GM18520 (cell line): ENCODE results near the gene KCNK18.
"Not testable (repeated sequence)": the region's sequence is repeated elsewhere in the genome, so short reads cannot be mapped to it uniquely, and the experiment has no call there.

ENCODE experiments used
- ATAC-seq: cut with Tn5 transposase; IDR thresholded peaks from one replicate; pipeline ENCODE4 v1.9.1; 2021; ENCODE audit not compliant: unreplicated experiment

The KCNK18 gene

DNA sequence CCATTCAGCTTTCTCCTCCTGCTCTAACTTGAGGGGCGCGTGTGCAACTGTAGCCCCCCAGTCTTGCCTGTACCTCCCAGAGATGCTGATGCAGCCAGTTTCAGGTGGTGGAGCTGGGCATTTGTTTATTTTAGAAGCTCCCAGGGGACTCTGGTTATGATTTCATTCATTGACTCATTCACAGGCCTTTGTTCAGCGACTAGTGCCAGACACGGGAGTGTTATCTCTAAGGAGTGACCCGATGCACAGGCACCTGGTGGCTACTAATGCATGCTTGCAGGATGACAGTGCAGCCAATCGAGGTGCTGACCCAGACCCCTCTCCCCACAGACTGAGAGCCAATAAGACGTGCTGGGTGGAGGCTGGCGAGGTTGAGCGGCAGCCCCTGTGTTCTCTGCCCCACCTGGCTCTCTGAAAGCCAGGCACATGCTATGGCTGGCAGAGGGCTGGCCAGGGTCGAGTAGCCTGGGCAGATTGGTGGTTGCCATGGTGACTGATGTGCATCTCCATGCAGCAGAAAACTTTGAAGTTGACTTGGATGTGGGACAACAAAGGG lies 23.9 kb downstream of the KCNK18 start:
- ATAC-seq, result no peak

DNA sequence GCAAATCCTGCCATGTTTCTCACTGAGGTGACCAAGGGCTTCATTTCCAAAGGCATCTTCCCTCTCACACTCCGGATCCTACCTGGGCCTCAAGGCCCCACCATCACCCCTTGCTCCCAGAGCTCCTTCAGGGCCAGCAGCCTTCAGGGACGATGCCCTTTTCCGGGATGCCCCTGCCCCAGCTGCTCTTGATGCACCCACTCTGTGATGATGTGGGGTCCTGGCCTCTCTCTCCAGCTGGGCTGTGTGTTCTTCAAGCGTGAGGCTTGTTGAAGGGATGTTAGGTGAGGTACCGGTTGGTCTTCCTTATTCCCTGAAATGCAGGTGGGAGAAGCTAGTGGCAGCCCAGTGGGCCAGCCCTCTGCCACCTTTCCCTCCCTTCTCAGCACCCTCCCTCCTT lies 25.3 kb downstream of the KCNK18 start:
- no peak for ATAC-seq

DNA sequence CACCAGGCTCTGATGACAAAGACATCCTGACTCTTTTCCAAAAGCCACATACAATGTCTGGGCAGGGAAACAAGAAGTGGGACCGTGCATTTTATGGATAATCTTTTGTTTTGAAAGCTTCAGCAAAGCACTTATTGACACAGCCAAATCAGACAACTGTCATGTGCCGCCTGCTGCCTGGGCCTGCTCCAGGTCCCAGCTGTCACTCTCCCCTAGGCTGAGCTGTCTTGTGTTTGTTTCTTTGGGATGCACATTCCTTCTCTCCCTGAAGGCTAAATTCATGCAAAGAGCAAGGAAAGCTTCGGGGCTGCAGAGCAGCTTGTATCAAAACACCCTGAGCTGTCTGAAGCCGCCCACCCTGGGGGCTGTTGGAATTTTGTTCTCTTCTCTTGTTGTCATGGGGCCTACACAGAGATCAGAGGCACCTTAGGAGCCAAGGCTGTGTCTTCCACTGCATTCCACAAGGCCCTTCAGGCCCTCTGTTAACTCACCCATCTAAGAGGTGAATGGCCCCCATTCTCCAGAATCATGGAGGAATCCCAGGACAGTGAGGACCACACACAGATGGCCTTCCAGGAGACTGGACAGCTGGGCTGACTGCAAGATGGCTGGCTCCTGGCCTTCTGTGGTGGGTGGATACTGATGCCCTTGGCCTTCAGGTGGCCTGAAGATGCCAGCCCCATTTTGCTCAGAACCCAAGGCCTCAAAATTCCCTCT lies 25.8 kb downstream of the KCNK18 start:
- ATAC-seq, result no peak

DNA sequence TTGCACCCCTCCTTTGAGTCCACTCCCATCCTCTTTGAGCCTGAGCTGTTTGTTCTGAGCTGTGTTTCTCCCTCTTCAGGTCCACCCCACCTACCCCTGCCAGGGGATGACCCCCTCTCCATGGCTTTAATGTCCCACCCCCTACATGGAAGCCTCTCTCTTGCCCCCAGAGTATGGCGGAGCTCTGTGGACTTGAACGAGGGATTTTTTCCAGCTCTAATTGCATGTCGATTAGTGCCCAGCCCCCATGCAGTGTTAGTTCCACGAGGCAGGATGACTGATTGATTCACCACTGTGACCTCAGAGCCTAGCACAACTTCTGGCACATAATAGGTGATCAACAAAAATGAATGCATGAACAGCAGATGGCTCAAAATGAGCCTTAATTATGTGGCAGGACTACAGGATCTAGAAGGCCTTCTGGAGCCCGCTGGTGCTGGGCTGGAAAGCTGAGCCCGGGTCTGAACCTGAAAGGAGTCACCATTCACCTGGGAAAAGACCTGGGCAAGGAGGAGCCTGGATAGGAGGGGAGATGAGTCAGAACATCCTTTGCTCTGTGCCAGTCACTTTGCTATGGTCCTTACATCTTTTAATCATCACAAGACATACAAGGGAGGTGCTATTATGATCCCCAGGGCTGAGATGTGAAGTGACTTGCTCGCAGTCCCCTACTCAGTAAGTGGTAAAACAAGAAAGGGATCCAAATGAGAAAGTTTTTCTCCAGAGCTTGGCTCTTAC lies 26.6 kb downstream of the KCNK18 start:
- ATAC-seq, result no peak

DNA sequence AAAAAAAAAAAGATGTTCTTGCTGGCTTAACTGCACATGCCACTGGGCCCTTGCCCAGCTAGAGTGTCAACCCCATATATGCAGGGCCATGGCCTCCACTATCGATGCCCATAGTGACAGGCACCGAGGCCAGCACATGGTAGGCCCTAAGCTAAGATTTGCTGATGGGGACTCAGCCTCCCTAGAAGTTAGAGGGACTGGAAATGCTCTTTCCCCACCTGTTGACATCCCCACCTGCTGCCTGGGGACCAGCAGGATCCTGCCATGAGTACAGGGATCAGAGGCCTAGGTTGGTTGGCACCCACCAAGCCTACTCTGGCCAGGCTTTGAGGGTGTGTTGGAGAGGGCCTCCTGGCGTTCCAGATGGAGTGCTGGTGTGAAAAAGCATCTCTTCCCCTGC lies 27.6 kb downstream of the KCNK18 start:
- ATAC-seq, result no peak

DNA sequence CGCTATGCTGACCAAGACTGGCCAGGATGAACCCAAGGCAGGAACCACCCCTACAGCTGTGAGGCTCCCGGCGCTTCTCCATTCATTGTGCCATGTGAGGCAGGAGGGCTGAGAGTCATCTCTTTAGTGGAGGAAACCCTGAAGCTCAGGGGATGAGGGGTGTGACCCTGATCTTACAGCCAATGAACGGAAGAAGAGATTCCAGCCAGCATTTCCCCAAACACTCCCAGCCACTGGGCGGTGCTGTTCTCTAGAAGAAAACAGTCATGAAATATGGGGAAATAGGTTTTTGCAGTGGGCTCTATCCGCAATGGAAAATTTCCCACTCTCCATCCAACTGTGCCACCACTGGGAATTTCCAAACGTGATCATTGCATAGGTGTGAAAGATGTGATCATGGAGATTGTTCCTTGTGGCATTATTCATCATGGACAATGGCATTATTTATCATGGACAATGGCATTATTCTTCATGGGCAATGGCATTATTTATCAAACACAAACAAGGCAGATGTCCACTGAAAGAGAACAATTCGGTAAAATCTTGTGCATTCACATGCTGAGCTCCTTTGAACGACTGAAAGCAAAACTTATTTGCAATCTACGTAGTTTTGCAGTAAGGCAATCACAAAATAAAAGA lies 29.6 kb downstream of the KCNK18 start:
- ATAC-seq, result no peak

DNA sequence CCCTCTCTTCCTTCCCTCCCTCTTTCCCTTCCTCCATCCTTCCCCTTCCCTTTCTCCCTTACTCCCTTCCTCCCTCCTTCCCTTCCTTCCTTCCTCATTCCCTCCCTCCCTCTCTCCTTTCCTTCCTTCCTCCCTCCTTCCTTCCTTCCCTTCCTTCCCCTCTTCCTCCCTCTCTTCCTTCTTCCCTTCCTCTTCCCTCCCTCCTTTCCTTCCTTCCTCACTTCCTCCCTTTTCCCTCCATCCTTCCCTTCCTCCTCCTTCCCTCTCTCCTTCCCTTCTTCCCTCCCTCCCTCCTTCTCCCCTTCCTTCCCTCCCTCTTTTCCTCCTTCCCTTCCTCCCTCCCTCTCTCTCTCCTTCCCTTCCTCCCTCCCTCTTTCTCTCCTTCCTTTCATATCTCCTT lies 30.9 kb downstream of the KCNK18 start:
- no peak for ATAC-seq

DNA sequence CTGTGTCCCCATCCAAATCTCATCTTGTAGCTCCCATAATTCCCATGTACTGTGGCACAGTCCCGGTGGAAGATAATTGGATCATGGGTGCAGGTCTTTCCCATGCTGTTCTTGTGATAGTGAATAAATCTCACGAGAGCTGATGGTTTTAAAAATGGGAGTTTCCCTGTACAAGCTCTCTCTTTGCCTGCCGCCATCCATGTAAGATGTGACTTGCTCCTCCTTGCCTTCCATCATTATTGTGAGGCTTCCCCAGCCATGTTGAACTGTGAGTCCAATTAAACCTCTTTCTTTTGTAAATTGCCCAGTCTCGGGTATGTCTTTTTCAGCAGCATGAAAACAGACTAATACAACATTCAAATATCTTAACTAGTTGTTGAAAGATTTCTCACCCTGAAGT lies 32.8 kb downstream of the KCNK18 start:
- ATAC-seq, result not testable (repeated sequence)

DNA sequence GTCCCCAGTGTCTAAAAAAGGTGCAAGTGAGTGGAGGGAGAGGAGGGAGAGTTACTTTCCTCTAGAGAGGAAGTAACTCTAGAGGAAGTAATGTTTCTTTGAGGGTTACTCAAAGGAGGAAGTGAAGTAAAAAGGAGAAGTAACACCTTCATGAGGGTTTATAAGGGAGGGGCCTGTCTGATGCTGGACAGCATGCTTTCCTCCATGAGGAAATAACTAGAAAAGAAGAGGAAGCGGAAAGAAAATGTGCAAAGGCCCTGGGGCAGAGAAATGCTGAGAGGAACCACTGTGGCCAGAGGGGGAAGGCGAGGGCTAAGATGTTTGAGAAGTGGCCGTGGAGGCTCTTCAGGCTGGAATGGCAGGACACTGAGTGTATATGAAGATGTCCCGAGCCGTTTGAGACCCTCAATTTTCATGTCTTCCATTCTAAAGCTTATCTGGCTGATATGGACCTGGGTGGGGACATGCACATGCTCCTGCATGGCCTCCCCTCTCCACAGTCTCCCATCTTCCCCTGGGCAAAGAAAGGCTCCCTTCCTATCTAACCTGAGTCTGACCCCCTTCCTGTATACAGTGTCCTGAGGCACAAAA lies 40.2 kb downstream of the KCNK18 start:
- no peak for ATAC-seq

DNA sequence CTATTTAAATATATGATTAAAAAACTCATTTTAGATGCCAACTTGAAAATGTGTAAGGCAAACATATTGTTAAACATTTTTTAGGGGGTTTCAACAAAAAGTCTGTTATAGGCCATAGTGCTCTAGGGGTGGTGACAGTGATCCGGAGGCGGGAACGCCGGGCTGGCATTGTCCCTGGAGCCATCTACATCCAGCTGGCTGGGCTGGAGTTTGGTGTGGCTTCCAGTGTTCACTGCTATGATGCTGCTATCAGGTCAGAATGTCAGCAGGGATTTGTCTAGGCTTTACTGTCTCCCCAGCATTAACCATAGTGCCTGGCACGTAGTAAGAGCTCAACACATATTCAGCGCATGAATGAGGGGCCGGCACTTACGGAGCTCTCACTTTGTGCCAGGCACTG lies 41.8 kb downstream of the KCNK18 start:
- ATAC-seq, result no peak

DNA sequence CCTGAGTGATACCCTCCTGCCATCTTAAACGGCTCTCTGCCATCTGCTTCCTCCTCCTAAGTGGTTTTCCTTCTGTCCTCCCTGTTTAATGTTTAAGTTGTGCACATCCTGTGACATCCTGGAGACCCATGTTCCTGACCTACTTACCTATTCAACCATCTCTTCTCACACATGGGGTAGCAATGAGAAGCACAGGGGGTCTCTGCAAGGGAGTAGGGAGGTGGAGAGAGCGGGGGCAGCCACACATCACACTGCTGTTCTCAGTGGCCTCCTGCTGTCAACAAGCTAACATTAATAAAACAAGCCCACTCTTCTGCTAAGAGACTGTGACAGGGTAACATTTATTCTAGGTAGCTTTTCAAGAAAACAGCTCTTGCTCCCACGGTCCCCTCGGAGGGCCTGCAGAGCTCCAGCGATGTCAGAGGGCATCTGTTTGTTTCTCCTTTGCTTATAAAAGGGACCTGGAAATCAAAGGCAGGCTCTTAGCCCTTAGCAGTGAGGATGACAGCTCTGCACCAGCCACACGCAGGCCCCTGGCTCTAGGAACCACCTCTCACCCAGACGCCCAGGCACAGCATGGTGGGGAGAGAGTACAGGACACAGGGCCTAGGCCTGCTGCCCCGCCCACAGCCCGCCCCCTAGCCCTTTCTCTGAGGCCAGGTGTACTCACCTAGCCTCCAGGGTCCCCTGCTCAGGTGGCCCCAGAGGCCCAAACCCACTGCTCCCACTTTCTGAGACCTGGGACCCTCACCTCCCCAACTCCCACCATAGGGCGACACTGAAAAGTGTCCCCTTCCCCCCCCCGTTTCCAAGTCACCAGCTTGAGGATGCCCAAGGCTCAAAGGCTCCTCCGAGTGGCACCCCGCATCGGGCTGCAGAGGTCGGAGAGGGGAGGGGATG lies 42.7 kb downstream of the KCNK18 start:
- no peak for ATAC-seq

DNA sequence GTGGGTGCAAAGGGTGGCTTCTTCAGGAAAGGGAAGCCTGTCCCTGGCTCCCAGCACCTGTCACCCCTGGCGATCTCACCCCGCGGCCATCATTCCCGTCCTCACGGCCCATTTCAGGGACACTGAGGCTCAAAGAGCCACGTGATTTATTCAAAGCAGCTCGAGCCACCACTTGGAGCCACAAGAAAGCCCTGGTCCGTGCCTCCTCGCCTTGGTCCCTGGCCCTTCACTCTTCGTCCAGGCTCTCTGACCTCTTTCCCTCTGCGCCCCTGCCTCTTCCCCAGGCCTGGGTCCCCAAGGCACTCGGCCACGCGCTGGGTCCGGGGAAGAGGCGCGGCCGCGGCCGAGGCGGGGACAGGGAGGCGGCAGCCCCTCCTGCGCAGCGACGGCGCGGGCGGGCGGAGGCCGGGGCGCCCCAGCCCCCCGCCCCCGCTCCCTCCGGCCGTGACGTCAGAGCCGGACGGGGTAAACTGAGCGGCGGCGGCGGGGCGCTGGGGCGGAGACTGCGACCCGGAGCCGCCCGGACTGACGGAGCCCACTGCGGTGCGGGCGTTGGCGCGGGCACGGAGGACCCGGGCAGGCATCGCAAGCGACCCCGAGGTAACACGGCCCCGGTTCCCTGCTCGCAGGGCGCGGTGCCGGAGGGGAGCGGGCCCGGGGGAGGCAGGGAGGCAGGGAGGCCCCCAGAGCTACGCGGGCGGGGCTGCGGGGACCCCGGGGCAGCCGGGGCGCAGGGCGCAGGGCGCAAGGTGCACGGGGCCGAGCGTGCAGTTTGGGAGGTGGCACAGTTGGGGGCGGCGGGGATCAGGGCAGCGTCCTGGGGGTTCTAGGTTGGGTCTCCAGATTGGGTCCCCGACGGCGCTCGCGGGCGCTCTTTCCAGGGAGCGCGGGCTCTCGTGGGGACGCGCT lies 43.6 kb downstream of the KCNK18 start, which contains the start of gene SLC18A2:
TSS of gene SLC18A2 (plus strand) at position 494 of the 909 bp plus-strand sequence. CDS start 580 bp downstream, outside the sequence.
- no peak for ATAC-seq

DNA sequence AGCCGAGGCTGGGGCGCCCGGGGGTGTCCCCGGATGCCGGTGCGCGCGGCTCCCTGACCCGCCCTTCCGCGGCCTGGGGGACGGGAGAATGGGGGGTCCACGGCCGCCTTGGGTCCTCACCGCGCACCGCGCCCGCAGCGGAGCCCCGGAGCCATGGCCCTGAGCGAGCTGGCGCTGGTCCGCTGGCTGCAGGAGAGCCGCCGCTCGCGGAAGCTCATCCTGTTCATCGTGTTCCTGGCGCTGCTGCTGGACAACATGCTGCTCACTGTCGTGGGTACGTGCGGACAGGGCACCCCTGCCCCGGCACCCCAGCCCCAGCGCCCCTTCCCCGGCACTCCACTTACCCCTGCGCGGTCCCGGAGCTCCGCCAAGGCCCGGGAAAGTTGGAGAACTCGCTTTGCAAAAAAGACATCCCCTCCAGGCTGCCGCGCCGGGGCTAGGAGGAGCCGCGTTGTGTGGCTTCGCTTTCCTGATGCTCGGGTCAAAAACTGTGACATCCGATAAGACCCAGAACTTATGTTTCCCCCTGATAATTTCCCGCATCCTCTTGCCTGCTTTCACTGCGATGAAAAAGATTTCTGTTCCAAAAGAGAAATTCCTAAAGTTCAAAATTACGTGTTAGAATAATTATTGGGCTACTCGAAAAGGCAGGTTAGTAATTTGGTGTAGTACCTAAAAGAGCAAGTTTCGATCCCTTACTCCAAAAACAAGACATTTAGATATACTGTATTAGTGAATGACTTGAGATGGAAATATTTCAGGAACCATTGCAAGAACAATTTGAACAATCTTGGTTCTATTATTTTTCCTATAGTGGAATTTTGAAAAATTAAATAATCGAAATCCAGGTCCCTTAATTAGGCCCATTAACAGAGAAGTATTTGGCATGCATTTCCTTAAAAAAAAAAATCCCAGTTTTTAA lies 44.5 kb downstream of the KCNK18 start:
- ATAC-seq, result no peak

DNA sequence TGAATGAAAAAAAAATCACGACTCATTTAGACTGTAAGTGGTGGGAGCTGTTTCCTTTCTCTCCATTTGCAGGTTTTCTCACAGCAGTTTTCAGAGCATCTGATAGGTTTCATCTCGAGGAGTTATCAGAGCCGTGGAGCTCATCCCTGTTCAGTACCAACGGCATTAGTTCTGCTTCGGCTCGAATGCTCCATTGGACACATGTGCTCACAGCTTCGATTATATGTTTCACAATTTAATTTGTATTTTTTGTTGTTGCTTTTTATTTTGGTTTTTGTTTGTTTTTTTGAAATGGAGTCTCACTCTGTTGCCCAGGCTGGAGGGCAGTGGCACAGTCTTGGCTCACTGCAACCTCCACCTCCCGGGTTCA lies 45.2 kb downstream of the KCNK18 start:
- ATAC-seq, result no peak

DNA sequence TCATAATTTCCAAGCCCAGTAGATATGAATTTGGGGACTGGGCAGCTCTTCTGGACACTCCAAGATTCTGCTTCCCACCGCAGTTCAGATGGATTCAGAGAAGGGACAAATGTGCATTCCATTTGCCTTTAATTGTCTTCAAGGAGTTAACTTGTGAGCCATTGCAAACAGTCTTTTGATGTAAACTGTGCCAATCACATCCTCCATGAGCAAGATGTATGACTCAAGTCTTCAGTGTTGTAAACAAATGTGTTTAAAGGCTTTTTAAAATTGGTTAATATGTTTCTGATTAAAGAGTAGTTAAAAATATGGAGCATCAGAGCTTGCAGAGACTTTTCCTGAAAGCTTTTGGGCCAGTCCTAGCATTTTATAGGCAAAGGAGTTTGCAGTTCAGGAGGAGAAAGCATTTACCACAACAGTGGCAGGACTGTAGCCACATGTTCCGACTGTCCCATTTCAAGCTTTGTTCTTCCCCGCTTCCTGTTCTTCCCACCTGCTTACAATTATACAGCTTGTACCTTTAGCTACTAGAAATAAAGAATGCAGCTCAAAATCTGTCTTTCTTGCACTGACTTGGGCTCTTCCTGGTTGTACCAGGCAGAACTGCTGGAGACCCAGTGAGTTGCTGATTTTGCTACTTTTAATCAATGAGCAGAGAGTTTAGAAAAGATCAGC lies 49.8 kb downstream of the KCNK18 start:
- no peak for ATAC-seq

DNA sequence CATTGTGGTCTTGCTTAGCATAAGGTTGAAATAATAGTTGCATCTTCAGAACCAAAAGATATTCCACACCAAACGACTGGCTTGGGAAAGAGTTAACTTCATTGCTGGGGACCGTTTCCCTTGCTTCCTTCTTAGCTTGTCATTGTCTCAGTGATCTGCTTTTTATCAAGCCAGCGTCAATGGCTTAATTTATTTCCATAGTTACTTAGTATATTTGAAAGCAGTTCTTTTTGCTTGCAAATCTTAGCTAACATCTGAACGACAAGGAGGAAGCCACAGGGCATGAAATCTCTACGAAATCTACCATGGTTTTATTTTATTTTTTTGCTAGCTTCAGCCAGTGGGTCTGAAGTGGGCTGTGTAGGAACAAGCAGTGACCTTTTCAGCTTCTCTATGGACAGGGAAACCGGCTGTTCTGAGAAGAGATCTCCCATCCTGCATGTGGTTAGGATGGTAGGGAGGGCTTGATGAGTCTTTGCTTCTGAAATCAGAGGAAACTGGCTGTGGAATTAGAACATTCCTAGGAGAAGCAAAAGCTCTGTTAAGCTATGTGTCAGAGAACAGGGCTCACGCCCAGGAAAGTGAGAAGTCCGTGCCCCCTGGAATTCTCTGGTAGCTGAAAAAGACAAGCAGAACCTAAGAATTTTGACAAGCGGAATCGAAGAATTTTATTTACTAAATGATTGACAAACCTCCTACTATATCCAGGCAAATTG lies 51.6 kb downstream of the KCNK18 start:
- ATAC-seq, result no peak

DNA sequence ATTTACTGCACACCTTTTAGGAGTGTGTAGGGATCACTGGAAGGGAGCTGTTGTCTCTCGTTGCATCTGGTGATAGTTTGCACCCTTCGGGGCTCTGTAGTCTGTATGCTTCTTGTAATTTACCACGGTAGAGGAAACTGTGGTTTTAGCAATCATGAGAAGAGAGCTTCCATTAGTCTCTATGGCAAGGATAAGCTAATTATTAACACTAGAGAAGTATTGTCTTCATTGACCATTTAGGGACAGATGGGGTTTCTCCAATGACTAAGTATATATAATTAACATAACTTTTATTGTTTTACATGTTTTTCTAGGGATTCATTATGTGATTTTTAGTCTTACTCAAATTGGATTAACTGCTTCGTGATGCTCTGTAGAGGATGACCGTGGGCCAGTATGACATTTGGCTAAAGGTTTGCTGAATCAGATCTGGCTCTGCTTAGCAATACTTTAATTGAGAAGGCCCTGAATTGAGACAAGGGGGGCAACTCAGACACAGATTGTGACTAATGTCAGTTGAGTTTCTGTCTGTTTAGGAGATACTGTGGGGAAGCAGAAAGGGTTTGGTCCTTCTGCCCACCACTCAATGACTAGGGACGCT lies 52.3 kb downstream of the KCNK18 start:
- peak; percentile 45 for ATAC-seq
